Measurements from ENCODE around the gene TPST2. TPM values are rescaled to one million over a fixed set of nuclear protein-coding genes. Genes with fewer than 3 reads are reported as not detected.
A peak's percentile ranks its signal among the peaks of the same experiment; 100 is the strongest.

The TPST2 gene
- total and polyA plus RNA-seq, 4 donors, result 10.5 to 21.3 (median 14.6) TPM

GRCh38 chr22:26586556-26587325 lies 3.2 kb downstream of the TPST2 start:
- peaks cover 1% of the 10 kb centered on the region for H3K9me3 ChIP-seq (ENCODE audit: control insufficient read depth, insufficient read depth, low read length)
- no peak overlapping the region for H3K27ac ChIP-seq (ENCODE audit: low read depth, low read length)
- 86% methylated on average over 9 of the region's 11 CpGs for WGBS (ENCODE audit: insufficient coverage)
- DNase-seq (ENCODE audit: low read depth in 4 of 6, low spot score in 6 of 6), result no peak
- H3K27me3 ChIP-seq (ENCODE audit: control insufficient read depth, insufficient read depth, low read length), result no peaks in the 10 kb centered on the region
- no peak overlapping the region for H3K4me3 ChIP-seq (ENCODE audit: low read depth, low read length)
- H3K4me1 ChIP-seq (ENCODE audit: control insufficient read depth, insufficient read depth, low read length), result peaks cover 23% of the 10 kb centered on the region
- no peaks in the 10 kb centered on the region for H3K36me3 ChIP-seq (ENCODE audit: control insufficient read depth, insufficient read depth, low read length)

GRCh38 chr22:26585104-26585790 lies 4.7 kb downstream of the TPST2 start:
- no peak overlapping the region for H3K27ac ChIP-seq (ENCODE audit: low read depth, low read length)
- no peaks in the 10 kb centered on the region for H3K36me3 ChIP-seq (ENCODE audit: control insufficient read depth, insufficient read depth, low read length)
- H3K27me3 ChIP-seq (ENCODE audit: control insufficient read depth, insufficient read depth, low read length), result no peaks in the 10 kb centered on the region
- H3K4me3 ChIP-seq (ENCODE audit: low read depth, low read length), result no peak overlapping the region
- H3K4me1 ChIP-seq (ENCODE audit: control insufficient read depth, insufficient read depth, low read length), result peaks cover 20% of the 10 kb centered on the region
- DNase-seq (ENCODE audit: low read depth in 4 of 6, low spot score in 6 of 6), result peak in 2 of 6 donors; percentile 47 to 55
- peaks cover 1% of the 10 kb centered on the region for H3K9me3 ChIP-seq (ENCODE audit: control insufficient read depth, insufficient read depth, low read length)
- WGBS (ENCODE audit: insufficient coverage), result 37% methylated on average over 10 of the region's 11 CpGs

GRCh38 chr22:26584010-26584409 lies 5.9 kb downstream of the TPST2 start:
- Histone ChIP-seq H3K9me3 (ENCODE audit: control insufficient read depth, insufficient read depth, low read length) (peaks cover 1% of the 10 kb centered on the region), H3K27me3 (ENCODE audit: control insufficient read depth, insufficient read depth, low read length) (no peaks in the 10 kb centered on the region), H3K4me3 (ENCODE audit: low read depth, low read length) (no peak overlapping the region), H3K36me3 (ENCODE audit: control insufficient read depth, insufficient read depth, low read length) (peaks cover 2% of the 10 kb centered on the region), H3K27ac (ENCODE audit: low read depth, low read length) (no peak overlapping the region), H3K4me1 (ENCODE audit: control insufficient read depth, insufficient read depth, low read length) (peaks cover 13% of the 10 kb centered on the region)
- 71% methylated on average over 1 of the region's 4 CpGs for WGBS (ENCODE audit: insufficient coverage)
- DNase-seq (ENCODE audit: low read depth in 4 of 6, low spot score in 6 of 6), result no peak

- Histone ChIP-seq H3K4me3 (ENCODE audit: low read depth, low read length) (no peak overlapping the region), H3K9me3 (ENCODE audit: control insufficient read depth, insufficient read depth, low read length) (no peaks in the 10 kb centered on the region), H3K27ac (ENCODE audit: low read depth, low read length) (no peak overlapping the region), H3K27me3 (ENCODE audit: control insufficient read depth, insufficient read depth, low read length) (no peaks in the 10 kb centered on the region), H3K4me1 (ENCODE audit: control insufficient read depth, insufficient read depth, low read length) (peaks cover 9% of the 10 kb centered on the region), H3K36me3 (ENCODE audit: control insufficient read depth, insufficient read depth, low read length) (peaks cover 2% of the 10 kb centered on the region)
- 100% methylated on average over 3 of the region's 8 CpGs for WGBS (ENCODE audit: insufficient coverage)
- DNase-seq (ENCODE audit: low read depth in 4 of 6, low spot score in 6 of 6), result no peak
Measured at GRCh38 chr22:26581633-26582168, 8.2 kb downstream of the TPST2 start.

- 55% methylated on average over 1 of the region's 1 CpG for WGBS (ENCODE audit: insufficient coverage)
- no peaks in the 10 kb centered on the region for H3K9me3 ChIP-seq (ENCODE audit: control insufficient read depth, insufficient read depth, low read length)
- H3K4me3 ChIP-seq (ENCODE audit: low read depth, low read length), result no peak overlapping the region
- H3K27me3 ChIP-seq (ENCODE audit: control insufficient read depth, insufficient read depth, low read length), result no peaks in the 10 kb centered on the region
- H3K27ac ChIP-seq (ENCODE audit: low read depth, low read length), result no peak overlapping the region
- peaks cover 9% of the 10 kb centered on the region for H3K4me1 ChIP-seq (ENCODE audit: control insufficient read depth, insufficient read depth, low read length)
- H3K36me3 ChIP-seq (ENCODE audit: control insufficient read depth, insufficient read depth, low read length), result peaks cover 2% of the 10 kb centered on the region
- DNase-seq (ENCODE audit: low read depth in 4 of 6, low spot score in 6 of 6), result no peak
Measured at GRCh38 chr22:26581026-26581425, 8.9 kb downstream of the TPST2 start.

GRCh38 chr22:26580240-26580962 lies 9.5 kb downstream of the TPST2 start:
- no peaks in the 10 kb centered on the region for H3K9me3 ChIP-seq (ENCODE audit: control insufficient read depth, insufficient read depth, low read length)
- no peak overlapping the region for H3K4me3 ChIP-seq (ENCODE audit: low read depth, low read length)
- H3K4me1 ChIP-seq (ENCODE audit: control insufficient read depth, insufficient read depth, low read length), result peaks cover 6% of the 10 kb centered on the region
- WGBS (ENCODE audit: insufficient coverage), result 59% methylated on average over 9 of the region's 13 CpGs
- no peak overlapping the region for H3K27ac ChIP-seq (ENCODE audit: low read depth, low read length)
- no peaks in the 10 kb centered on the region for H3K27me3 ChIP-seq (ENCODE audit: control insufficient read depth, insufficient read depth, low read length)
- H3K36me3 ChIP-seq (ENCODE audit: control insufficient read depth, insufficient read depth, low read length), result peaks cover 2% of the 10 kb centered on the region
- DNase-seq (ENCODE audit: low read depth in 4 of 6, low spot score in 6 of 6), result peak in 1 of 6 donors; percentile 25

- Histone ChIP-seq H3K36me3 (ENCODE audit: control insufficient read depth, insufficient read depth, low read length) (peaks cover 2% of the 10 kb centered on the region), H3K9me3 (ENCODE audit: control insufficient read depth, insufficient read depth, low read length) (no peaks in the 10 kb centered on the region), H3K27ac (ENCODE audit: low read depth, low read length) (no peak overlapping the region), H3K4me3 (ENCODE audit: low read depth, low read length) (no peak overlapping the region), H3K27me3 (ENCODE audit: control insufficient read depth, insufficient read depth, low read length) (no peaks in the 10 kb centered on the region), H3K4me1 (ENCODE audit: control insufficient read depth, insufficient read depth, low read length) (no peaks in the 10 kb centered on the region)
- no peak for DNase-seq (ENCODE audit: low read depth in 4 of 6, low spot score in 6 of 6)
- WGBS (ENCODE audit: insufficient coverage), result 61% methylated on average over 6 of the region's 10 CpGs
Measured at GRCh38 chr22:26579331-26579886, 10.5 kb downstream of the TPST2 start.

GRCh38 chr22:26577081-26577480 lies 12.9 kb downstream of the TPST2 start:
- Histone ChIP-seq H3K27me3 (ENCODE audit: control insufficient read depth, insufficient read depth, low read length) (no peaks in the 10 kb centered on the region), H3K27ac (ENCODE audit: low read depth, low read length) (no peak overlapping the region), H3K36me3 (ENCODE audit: control insufficient read depth, insufficient read depth, low read length) (peaks cover 2% of the 10 kb centered on the region), H3K9me3 (ENCODE audit: control insufficient read depth, insufficient read depth, low read length) (no peaks in the 10 kb centered on the region), H3K4me3 (ENCODE audit: low read depth, low read length) (no peak overlapping the region), H3K4me1 (ENCODE audit: control insufficient read depth, insufficient read depth, low read length) (no peaks in the 10 kb centered on the region)
- DNase-seq (ENCODE audit: low read depth in 4 of 6, low spot score in 6 of 6), result no peak
- no CpG with 5 or more reads among the region's 7 CpGs for WGBS (ENCODE audit: insufficient coverage)

GRCh38 chr22:26576026-26576680 lies 13.8 kb downstream of the TPST2 start:
- no peak overlapping the region for H3K27ac ChIP-seq (ENCODE audit: low read depth, low read length)
- H3K9me3 ChIP-seq (ENCODE audit: control insufficient read depth, insufficient read depth, low read length), result no peaks in the 10 kb centered on the region
- H3K36me3 ChIP-seq (ENCODE audit: control insufficient read depth, insufficient read depth, low read length), result peaks cover 2% of the 10 kb centered on the region
- DNase-seq (ENCODE audit: low read depth in 4 of 6, low spot score in 6 of 6), result no peak
- no peaks in the 10 kb centered on the region for H3K27me3 ChIP-seq (ENCODE audit: control insufficient read depth, insufficient read depth, low read length)
- H3K4me1 ChIP-seq (ENCODE audit: control insufficient read depth, insufficient read depth, low read length), result no peaks in the 10 kb centered on the region
- 67% methylated on average over 7 of the region's 8 CpGs for WGBS (ENCODE audit: insufficient coverage)
- H3K4me3 ChIP-seq (ENCODE audit: low read depth, low read length), result no peak overlapping the region
